Gastrocnemius medialis (tissue), 4 donors: ENCODE data around the gene AASS.

Source experiments
- CTCF ChIP-seq, 5 experiments: fragments of 450-650 bp in 3 of 5; fragments of 200-600 bp in 2 of 5; sonication (generic) in 2 of 5; IDR thresholded peaks in 4 of 5; conservative IDR thresholded peaks in 1 of 5; 1 replicate in 4 of 5; 2 replicates in 1 of 5; pipeline ENCODE4 v1.5.1; 2016 to 2019; ENCODE audit warnings: antibody characterized with exemption in 5 of 5, mild to moderate bottlenecking in 3 of 5, moderate library complexity in 3 of 5
- POLR2A ChIP-seq, 2 donors: fragments of 450-650 bp; IDR thresholded peaks; one replicate each; pipeline ENCODE4 v1.6.1; 2017; ENCODE audit warnings: antibody characterized with exemption in 2 of 2, mild to moderate bottlenecking in 2 of 2, moderate library complexity in 2 of 2

GRCh38 chr7:122054393-122054792, 89.7 kb downstream of the AASS start:
- no peak for TF ChIP-seq CTCF (IDR thresholded peaks at IDR 0.05 in 4 of 5, conservative IDR thresholded peaks at IDR 0.05 in 1 of 5)
- TF ChIP-seq POLR2A (IDR thresholded peaks at IDR 0.05): no peak
